Measurements from ENCODE around the gene C18orf63. TPM values are rescaled to one million over a fixed set of nuclear protein-coding genes. Genes with fewer than 3 reads are reported as not detected.

C18orf63 gene
- total RNA-seq, 2 experiments from 2014 or later: not detected

Other genes starting within 250 kb of the C18orf63 start
- gene FBXO15, start 168.0 kb upstream of the C18orf63 start, total RNA-seq: under 1 TPM; 0.67 to 0.75 TPM
- gene TIMM21, start 167.3 kb upstream of the C18orf63 start, total RNA-seq: 10 to 100 TPM; 37.1 to 38.3 TPM
- 10 to 100 TPM; 64.4 to 65.2 TPM for gene CYB5A, start 23.9 kb upstream of the C18orf63 start, total RNA-seq
- not detected for gene DIPK1C, start 141.5 kb downstream of the C18orf63 start, total RNA-seq
- 100 to 1,000 TPM; 144 to 147 TPM for gene CNDP2, start 180.5 kb downstream of the C18orf63 start, total RNA-seq
- gene CNDP1, start 218.7 kb downstream of the C18orf63 start, total RNA-seq: not detected